Vagina (tissue), 2 donors: ENCODE measurements around the gene RAD23A. TPM values are rescaled to one million over a fixed set of nuclear protein-coding genes. Genes with fewer than 3 reads are reported as not detected.
"Not testable (repeated sequence)": the region's sequence is repeated elsewhere in the genome, so short reads cannot be mapped to it uniquely, and the experiment has no call there.

Experiments used
- DNase-seq, 2 donors: peaks; one replicate each; pipeline ENCODE4 v3.0.0-alpha.2; 2017; ENCODE audit errors: extremely low spot score in 2 of 2
- H3K27ac ChIP-seq: fragments of 200-600 bp; sonication (generic); one replicate; pipeline ENCODE4 v1.5.1; 2019
- H3K27me3 ChIP-seq: fragments of 200-600 bp; sonication (generic); one replicate; pipeline ENCODE4 v1.5.1; 2019
- H3K36me3 ChIP-seq, 2 donors: fragments of 200-600 bp; sonication (generic); one replicate each; pipeline ENCODE4 v1.5.1; 2017 to 2019
- H3K4me1 ChIP-seq: fragments of 200-600 bp; sonication (generic); one replicate; pipeline ENCODE4 v1.5.1; 2019
- H3K4me3 ChIP-seq, 2 donors: fragments of 200-600 bp; sonication (generic); 1 replicate in 1 of 2; 2 replicates in 1 of 2; pipeline ENCODE4 v1.5.1; 2016 to 2019
- H3K9me3 ChIP-seq: fragments of 200-600 bp; sonication (generic); one replicate; pipeline ENCODE4 v1.5.1; 2019
- CTCF ChIP-seq, 3 experiments: fragments of 450-650 bp in 2 of 3; fragments of 200-600 bp in 1 of 3; sonication (generic) in 1 of 3; IDR thresholded peaks; one replicate each; pipeline ENCODE4 v1.5.1; 2017 to 2019; ENCODE audit warnings: antibody characterized with exemption in 3 of 3, mild to moderate bottlenecking in 2 of 3, moderate library complexity in 2 of 3
- POLR2A ChIP-seq, 2 donors: fragments of 450-650 bp; IDR thresholded peaks; one replicate each; pipeline ENCODE4 v1.6.1; 2017; ENCODE audit warnings: antibody characterized with exemption in 2 of 2, mild to moderate bottlenecking in 2 of 2, moderate library complexity in 2 of 2
- POLR2AphosphoS5 ChIP-seq, 2 donors: sonication (generic); formaldehyde crosslinking; IDR thresholded peaks; one replicate each; pipeline ENCODE4 v1.9.0; 2017; ENCODE audit warnings: antibody characterized with exemption in 2 of 2, mild to moderate bottlenecking in 2 of 2, low read depth in 1 of 2; ENCODE audit not compliant: insufficient read depth in 1 of 2
- intact Hi-C: fragments of 100-400 bp; cut with DNase I; formaldehyde crosslinking; loops from one replicate; pipeline ENCODE4 v1.15.1; 2023
- total RNA-seq: library from RNA; depleted of rRNA; stranded (reverse); fragments of >200 nt; gene quantifications from one replicate; pipeline ENCODE4 v1.2.3, GENCODE V29; 2016

Gene RAD23A
- total RNA-seq, 1 donor from 2014 or later, result 85.9 TPM

- peaks cover 47% of the 10 kb centered on the region for H3K4me1 ChIP-seq
- H3K9me3 ChIP-seq, intact Hi-C loops, H3K27me3 ChIP-seq, DNase-seq: not testable (repeated sequence)
- peak in 1 of 2 donors; percentile 5 for TF ChIP-seq POLR2AphosphoS5 (IDR thresholded peaks at IDR 0.05; ENCODE audit: insufficient read depth in 1 of 2, low read depth in 1 of 2)
- H3K27ac ChIP-seq, result peak overlapping the region; percentile 89
- peaks cover 0 to 11% of the 10 kb centered on the region in 2 donors for H3K36me3 ChIP-seq
- peak overlapping the region; percentile 88 to 93 for H3K4me3 ChIP-seq
These were observed 11.8 kb downstream of the RAD23A start for GRCh38 chr19:12957389-12957952.

- H3K4me3 ChIP-seq, result no peak overlapping the region
- peaks cover 27% of the 10 kb centered on the region for H3K4me1 ChIP-seq
- no peaks in the 10 kb centered on the region for H3K9me3 ChIP-seq
- no peak for DNase-seq
- intact Hi-C loops, result no loop called here
- TF ChIP-seq CTCF (IDR thresholded peaks at IDR 0.05), result no peak
- no peak for TF ChIP-seq POLR2A (IDR thresholded peaks at IDR 0.05)
- no peak for TF ChIP-seq POLR2AphosphoS5 (IDR thresholded peaks at IDR 0.05; ENCODE audit: insufficient read depth in 1 of 2, low read depth in 1 of 2)
- peaks cover 0 to under 1% of the 10 kb centered on the region in 2 donors for H3K36me3 ChIP-seq
- H3K27me3 ChIP-seq, result no peaks in the 10 kb centered on the region
- no peak overlapping the region for H3K27ac ChIP-seq
These were observed 13.8 kb downstream of the RAD23A start for GRCh38 chr19:12959481-12959880.

- Histone ChIP-seq H3K36me3 (no peaks in the 10 kb centered on the region), H3K27ac (peak overlapping the region; percentile 77), H3K9me3 (no peaks in the 10 kb centered on the region), H3K4me1 (peaks cover 5% of the 10 kb centered on the region), H3K4me3 (peak overlapping the region; percentile 36 to 47), H3K27me3 (no peaks in the 10 kb centered on the region)
- intact Hi-C loops, result no loop called here
- no peak for DNase-seq
- TF ChIP-seq POLR2AphosphoS5 (IDR thresholded peaks at IDR 0.05; ENCODE audit: insufficient read depth in 1 of 2, low read depth in 1 of 2) (peak in 1 of 2 donors; percentile 35), POLR2A (IDR thresholded peaks at IDR 0.05) (no peak), CTCF (IDR thresholded peaks at IDR 0.05) (peak; percentile 60 to 93 (median 88))
These were observed 19.6 kb downstream of the RAD23A start for GRCh38 chr19:12965017-12965811.

- peaks cover 5% of the 10 kb centered on the region for H3K4me1 ChIP-seq
- H3K36me3 ChIP-seq, result no peaks in the 10 kb centered on the region
- peak overlapping the region; percentile 77 for H3K27ac ChIP-seq
- TF ChIP-seq POLR2AphosphoS5 (IDR thresholded peaks at IDR 0.05; ENCODE audit: insufficient read depth in 1 of 2, low read depth in 1 of 2) (no peak), CTCF (IDR thresholded peaks at IDR 0.05) (no peak), POLR2A (IDR thresholded peaks at IDR 0.05) (no peak)
- no peaks in the 10 kb centered on the region for H3K27me3 ChIP-seq
- intact Hi-C loops, result no loop called here
- H3K4me3 ChIP-seq, result peak overlapping the region in 1 of 2 donors; percentile 47
- DNase-seq, result no peak
- H3K9me3 ChIP-seq, result no peaks in the 10 kb centered on the region
These were observed 20.1 kb downstream of the RAD23A start for GRCh38 chr19:12965812-12966135.

GRCh38 chr19:12967907-12968306 lies 22.2 kb downstream of the RAD23A start:
- no peaks in the 10 kb centered on the region for H3K9me3 ChIP-seq
- intact Hi-C loops, result no loop called here
- no peak overlapping the region for H3K27ac ChIP-seq
- H3K4me3 ChIP-seq, result no peak overlapping the region
- DNase-seq, result no peak
- no peaks in the 10 kb centered on the region for H3K27me3 ChIP-seq
- no peaks in the 10 kb centered on the region for H3K36me3 ChIP-seq
- H3K4me1 ChIP-seq, result peaks cover 5% of the 10 kb centered on the region
- TF ChIP-seq POLR2A (IDR thresholded peaks at IDR 0.05), result no peak
- no peak for TF ChIP-seq CTCF (IDR thresholded peaks at IDR 0.05)
- no peak for TF ChIP-seq POLR2AphosphoS5 (IDR thresholded peaks at IDR 0.05; ENCODE audit: insufficient read depth in 1 of 2, low read depth in 1 of 2)
